Gastrocnemius medialis (tissue), 4 donors: ENCODE measurements around the gene C5AR2. TPM values are rescaled to one million over a fixed set of nuclear protein-coding genes. Genes with fewer than 3 reads are reported as not detected.
"Not testable (repeated sequence)": the region's sequence is repeated elsewhere in the genome, so short reads cannot be mapped to it uniquely, and the experiment has no call there.

ENCODE experiments used
- ATAC-seq, 2 donors: fragments of 150-250 bp; one replicate each; pipeline ENCODE4 v1.9.1; 2016
- DNase-seq, 2 donors: peaks; one replicate each; pipeline ENCODE4 v3.0.0-alpha.2; 2019
- H3K27ac ChIP-seq, 4 donors: fragments of 200-600 bp; sonication (generic); 1 replicate in 1 of 4; 2 replicates in 3 of 4; pipeline ENCODE4 v1.5.1; 2016 to 2018; ENCODE audit warnings: mild to moderate bottlenecking in 2 of 4, moderate library complexity in 1 of 4
- H3K27me3 ChIP-seq, 3 donors: fragments of 200-600 bp; sonication (generic) in 2 of 3; 1 replicate in 1 of 3; 2 replicates in 2 of 3; pipeline versions ENCODE4 v1.5.1 to v1.6.0; 2016 to 2019; ENCODE audit warnings: mild to moderate bottlenecking in 1 of 3, moderate library complexity in 1 of 3
- H3K36me3 ChIP-seq, 2 donors: fragments of 200-600 bp; sonication (generic) in 1 of 2; one replicate each; pipeline ENCODE4 v1.5.1; 2017 to 2018
- H3K4me1 ChIP-seq, 2 donors: fragments of 200-600 bp; sonication (generic) in 1 of 2; one replicate each; pipeline ENCODE4 v1.5.1; 2016 to 2017; ENCODE audit warnings: mild to moderate bottlenecking in 2 of 2
- H3K4me3 ChIP-seq, 4 donors: fragments of 200-600 bp; sonication (generic) in 3 of 4; 1 replicate in 1 of 4; 2 replicates in 3 of 4; pipeline ENCODE4 v1.5.1; 2016 to 2019; ENCODE audit warnings: mild to moderate bottlenecking in 2 of 4
- H3K9me3 ChIP-seq, 3 donors: fragments of 200-600 bp; sonication (generic) in 2 of 3; 1 replicate in 1 of 3; 2 replicates in 2 of 3; pipeline ENCODE4 v1.5.1; 2016 to 2019
- POLR2A ChIP-seq, 2 donors: fragments of 450-650 bp; IDR thresholded peaks; one replicate each; pipeline ENCODE4 v1.6.1; 2017; ENCODE audit warnings: antibody characterized with exemption in 2 of 2, mild to moderate bottlenecking in 2 of 2, moderate library complexity in 2 of 2
- in situ Hi-C, 4 donors: fragments of 200-750 bp; cut with MboI; loops; one replicate each; pipeline versions ENCODE4 v1.15.0 to v1.8.0; 2017; ENCODE audit warnings: low sequenced_read_pairs in 4 of 4
- intact Hi-C: fragments of 100-400 bp; cut with DNase I; formaldehyde crosslinking; loops from one replicate; pipeline ENCODE4 v1.15.1; 2023; ENCODE audit warnings: low total_unique reads
- total RNA-seq, 4 donors: library from RNA; depleted of rRNA; stranded (reverse); fragments of >200 nt; gene quantifications; one replicate each; pipeline versions ENCODE4 v1.1.0 to v1.2.3, GENCODE V29; 2016
- TF ChIP-seq, protein P1 (sequence below), 5 experiments: fragments of 450-650 bp in 3 of 5; fragments of 200-600 bp in 2 of 5; sonication (generic) in 2 of 5; IDR thresholded peaks in 4 of 5; conservative IDR thresholded peaks in 1 of 5; 1 replicate in 4 of 5; 2 replicates in 1 of 5; pipeline ENCODE4 v1.5.1; 2016 to 2019; ENCODE audit warnings: antibody characterized with exemption in 5 of 5, mild to moderate bottlenecking in 3 of 5, moderate library complexity in 3 of 5

The C5AR2 gene
- total RNA-seq, 4 donors from 2014 or later: 0.15 to 0.97 (median 0.32) TPM

DNA sequence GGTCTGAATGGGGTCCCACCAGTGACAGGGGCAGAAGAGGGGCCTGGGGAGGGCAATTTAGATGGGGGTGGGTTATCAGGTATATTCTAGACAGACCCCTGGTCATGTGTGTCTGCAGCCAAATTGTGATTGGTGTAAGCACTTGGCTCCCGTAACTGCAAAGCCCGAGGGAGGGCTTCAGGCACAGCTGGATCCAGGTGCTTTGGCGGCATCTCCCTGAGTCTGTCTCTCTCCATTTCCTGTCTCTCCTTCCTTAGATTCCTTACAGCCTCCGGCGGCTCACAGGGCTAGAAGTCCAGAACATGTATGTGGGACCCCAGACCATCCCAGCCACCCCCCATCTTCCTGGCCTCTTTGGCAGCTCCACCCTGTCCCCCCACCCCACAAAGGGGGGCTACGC, 48.6 kb downstream of the C5AR2 start:
- intact Hi-C loops: no loop called here
- TF ChIP-seq, protein P1, sequence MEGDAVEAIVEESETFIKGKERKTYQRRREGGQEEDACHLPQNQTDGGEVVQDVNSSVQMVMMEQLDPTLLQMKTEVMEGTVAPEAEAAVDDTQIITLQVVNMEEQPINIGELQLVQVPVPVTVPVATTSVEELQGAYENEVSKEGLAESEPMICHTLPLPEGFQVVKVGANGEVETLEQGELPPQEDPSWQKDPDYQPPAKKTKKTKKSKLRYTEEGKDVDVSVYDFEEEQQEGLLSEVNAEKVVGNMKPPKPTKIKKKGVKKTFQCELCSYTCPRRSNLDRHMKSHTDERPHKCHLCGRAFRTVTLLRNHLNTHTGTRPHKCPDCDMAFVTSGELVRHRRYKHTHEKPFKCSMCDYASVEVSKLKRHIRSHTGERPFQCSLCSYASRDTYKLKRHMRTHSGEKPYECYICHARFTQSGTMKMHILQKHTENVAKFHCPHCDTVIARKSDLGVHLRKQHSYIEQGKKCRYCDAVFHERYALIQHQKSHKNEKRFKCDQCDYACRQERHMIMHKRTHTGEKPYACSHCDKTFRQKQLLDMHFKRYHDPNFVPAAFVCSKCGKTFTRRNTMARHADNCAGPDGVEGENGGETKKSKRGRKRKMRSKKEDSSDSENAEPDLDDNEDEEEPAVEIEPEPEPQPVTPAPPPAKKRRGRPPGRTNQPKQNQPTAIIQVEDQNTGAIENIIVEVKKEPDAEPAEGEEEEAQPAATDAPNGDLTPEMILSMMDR (IDR thresholded peaks at IDR 0.05 in 4 of 5, conservative IDR thresholded peaks at IDR 0.05 in 1 of 5): no peak
- H3K27ac ChIP-seq: no peak overlapping the region
- H3K4me1 ChIP-seq: peaks cover 0 to 8% of the 10 kb centered on the region in 2 donors
- DNase-seq (no peak), ATAC-seq (no peak)
- in situ Hi-C loops: no loop called here
- H3K36me3 ChIP-seq: peaks cover 0 to 43% of the 10 kb centered on the region in 2 donors
- H3K4me3 ChIP-seq: no peak overlapping the region
- peaks cover 0 to 3% (median 0%) of the 10 kb centered on the region in 3 donors for H3K27me3 ChIP-seq
- no peaks in the 10 kb centered on the region for H3K9me3 ChIP-seq

GRCh38 chr19:47381121-47381520, 49.1 kb downstream of the C5AR2 start:
- Histone ChIP-seq H3K27ac (no peak overlapping the region), H3K9me3 (no peaks in the 10 kb centered on the region), H3K4me1 (peaks cover 0 to 8% of the 10 kb centered on the region in 2 donors), H3K4me3 (no peak overlapping the region), H3K27me3 (peaks cover 0 to 7% (median 0%) of the 10 kb centered on the region in 3 donors), H3K36me3 (peaks cover 0 to 37% of the 10 kb centered on the region in 2 donors)
- intact Hi-C loops: no loop called here
- TF ChIP-seq, protein P1 (IDR thresholded peaks at IDR 0.05 in 4 of 5, conservative IDR thresholded peaks at IDR 0.05 in 1 of 5): no peak
- TF ChIP-seq POLR2A (IDR thresholded peaks at IDR 0.05): no peak
- DNase-seq (no peak), ATAC-seq (no peak)
- in situ Hi-C loops: no loop called here

DNA sequence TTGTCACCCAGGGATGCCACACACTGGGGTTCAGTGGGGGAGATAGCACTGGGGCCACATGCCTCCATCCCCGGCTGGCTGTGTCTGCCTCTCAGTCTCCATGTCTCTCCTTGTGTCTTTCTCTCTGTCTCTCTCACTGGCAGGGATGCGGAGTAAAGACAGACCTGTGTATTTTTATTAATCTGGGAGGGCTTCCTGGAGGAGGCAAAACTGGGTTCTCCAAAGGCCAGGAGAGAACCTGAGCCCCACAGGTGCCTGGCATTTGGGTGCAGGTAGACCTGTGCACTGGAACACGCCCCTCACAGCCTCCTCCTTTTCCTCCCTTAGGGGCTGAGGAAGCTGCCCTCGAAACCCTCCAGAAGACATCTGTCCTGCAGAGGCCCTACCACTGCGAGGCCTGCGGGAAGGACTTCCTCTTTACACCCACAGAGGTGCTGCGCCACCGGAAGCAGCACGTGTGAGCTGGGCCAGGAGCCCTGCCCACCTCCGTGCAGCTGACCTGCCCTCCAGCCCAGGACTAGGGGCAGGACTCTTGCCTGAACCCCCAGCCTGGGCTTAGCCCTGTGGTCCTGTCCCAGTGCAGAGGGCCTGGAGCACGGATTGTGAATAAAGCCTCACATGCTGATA, 49.8 kb downstream of the C5AR2 start:
- Histone ChIP-seq H3K27ac (no peak overlapping the region), H3K4me3 (no peak overlapping the region), H3K4me1 (peaks cover 0 to 8% of the 10 kb centered on the region in 2 donors), H3K9me3 (no peaks in the 10 kb centered on the region), H3K27me3 (peaks cover 0 to 7% (median 0%) of the 10 kb centered on the region in 3 donors), H3K36me3 (peaks cover 0 to 31% of the 10 kb centered on the region in 2 donors)
- intact Hi-C loops: no loop called here
- ATAC-seq: no peak
- DNase-seq: no peak
- TF ChIP-seq, protein P1 (IDR thresholded peaks at IDR 0.05 in 4 of 5, conservative IDR thresholded peaks at IDR 0.05 in 1 of 5): no peak
- no peak for TF ChIP-seq POLR2A (IDR thresholded peaks at IDR 0.05)
- in situ Hi-C loops: no loop called here

GRCh38 chr19:47383890-47384289, 51.9 kb downstream of the C5AR2 start:
- intact Hi-C loops, H3K9me3 ChIP-seq, in situ Hi-C loops, H3K27me3 ChIP-seq, ATAC-seq, H3K4me3 ChIP-seq, H3K4me1 ChIP-seq, DNase-seq, H3K27ac ChIP-seq: not testable (repeated sequence)
- H3K36me3 ChIP-seq: peaks cover 0 to 19% of the 10 kb centered on the region in 2 donors

DNA sequence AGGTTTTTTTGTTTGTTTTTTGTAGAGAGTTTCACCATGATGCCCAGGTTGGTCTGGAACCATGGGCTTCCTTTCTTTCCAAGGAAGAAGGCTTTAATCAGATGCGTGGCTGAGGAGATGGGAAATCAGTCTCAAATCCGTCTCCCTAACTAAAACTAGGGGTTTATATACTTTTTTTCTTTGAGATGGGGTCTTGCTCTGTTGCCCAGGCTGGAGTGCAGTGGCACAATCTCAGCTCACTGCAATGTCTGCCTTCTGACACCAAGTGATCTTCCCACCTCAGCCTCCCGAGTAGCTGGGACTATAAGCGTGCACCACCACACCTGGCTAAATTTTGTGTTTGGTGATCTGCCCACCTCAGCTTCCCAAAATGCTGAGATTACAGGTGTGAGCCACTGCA, 52.6 kb downstream of the C5AR2 start:
- H3K4me3 ChIP-seq, H3K27ac ChIP-seq, intact Hi-C loops, H3K9me3 ChIP-seq, H3K27me3 ChIP-seq, ATAC-seq, H3K4me1 ChIP-seq, DNase-seq, in situ Hi-C loops: not testable (repeated sequence)
- H3K36me3 ChIP-seq: peaks cover 0 to 19% of the 10 kb centered on the region in 2 donors

DNA sequence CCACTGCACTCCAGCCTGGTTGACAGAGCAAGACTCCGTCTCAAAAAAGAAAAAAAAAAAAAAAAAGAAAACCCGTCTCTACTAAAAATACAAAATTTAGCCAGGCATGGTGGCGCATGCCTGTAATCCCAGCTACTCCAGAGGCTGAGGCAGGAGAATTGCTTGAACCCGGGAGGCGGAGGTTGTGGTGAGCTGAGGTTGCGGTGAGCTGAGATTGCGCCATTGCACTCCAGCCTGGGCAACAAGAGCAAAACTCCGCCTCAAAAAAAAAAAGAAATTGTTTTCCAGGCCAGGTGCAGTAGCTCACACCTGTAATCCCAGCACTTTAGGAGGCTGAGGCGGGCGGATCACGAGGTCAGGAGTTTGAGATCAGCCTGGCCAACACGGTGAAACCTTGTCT, 54.6 kb downstream of the C5AR2 start:
- H3K27ac ChIP-seq, H3K4me1 ChIP-seq, H3K9me3 ChIP-seq, H3K36me3 ChIP-seq, H3K4me3 ChIP-seq, ATAC-seq, DNase-seq, intact Hi-C loops: not testable (repeated sequence)
- peaks cover 0 to 11% (median 7%) of the 10 kb centered on the region in 3 donors for H3K27me3 ChIP-seq
- in situ Hi-C loops: loop anchor here in 1 of 4 donors (5.0 kb wide), 1 partner anchor 89 kb away; no protein-coding TSS in a partner anchor

GRCh38 chr19:47387623-47388022, 55.6 kb downstream of the C5AR2 start:
- not testable (repeated sequence) for ATAC-seq
- in situ Hi-C loops: loop anchor here in 1 of 4 donors (5.0 kb wide), 1 partner anchor 90 kb away; no protein-coding TSS in a partner anchor

GRCh38 chr19:47388721-47389120, 56.7 kb downstream of the C5AR2 start:
- H3K4me3 ChIP-seq, H3K9me3 ChIP-seq, H3K36me3 ChIP-seq, H3K27ac ChIP-seq, intact Hi-C loops, H3K4me1 ChIP-seq, DNase-seq, ATAC-seq: not testable (repeated sequence)
- in situ Hi-C loops: loop anchor here in 1 of 4 donors (5.0 kb wide), 1 partner anchor 91 kb away; no protein-coding TSS in a partner anchor
- H3K27me3 ChIP-seq: peaks cover 0 to 11% (median 7%) of the 10 kb centered on the region in 3 donors

More at GRCh38 chr19:47387623-47388022, 55.6 kb downstream of the C5AR2 start:
- intact Hi-C loops, H3K36me3 ChIP-seq, H3K4me3 ChIP-seq, DNase-seq, H3K9me3 ChIP-seq, H3K4me1 ChIP-seq, H3K27ac ChIP-seq: not testable (repeated sequence)
- peaks cover 0 to 11% (median 7%) of the 10 kb centered on the region in 3 donors for H3K27me3 ChIP-seq
